B cell (primary cell): Measurements from ENCODE around the gene KSR2. TPM values are rescaled to one million over a fixed set of nuclear protein-coding genes. Genes with fewer than 3 reads are reported as not detected.

ENCODE experiments used
- ATAC-seq: fragments of 200-7000 bp; cut with Tn5 transposase; one replicate; pipeline ENCODE4 v1.10.0; 2021; ENCODE audit warnings: low read depth, mild to moderate bottlenecking, moderate number of reproducible peaks, moderate library complexity
- CTCF ChIA-PET: fragments of 350-600 bp; sonication (Branson Sonifier 250); formaldehyde crosslinking; loops from one replicate; lab custom pipeline; 2021; ENCODE audit warnings: antibody characterized with exemption, inconsistent platforms; lab: Charles Lee
- POLR2A ChIA-PET: fragments of 350-600 bp; sonication (Branson Sonifier 250); formaldehyde crosslinking; loops from one replicate; lab custom pipeline; 2021; ENCODE audit warnings: antibody characterized with exemption; lab: Charles Lee
- DNase-seq: peaks from one replicate; pipeline ENCODE4 v3.0.0; 2013
- H2AFZ ChIP-seq: 2 replicates; pipeline ENCODE4 v1.6.1; 2012; ENCODE audit warnings: mild to moderate bottlenecking, low read depth, low read length; ENCODE audit not compliant: insufficient read depth, poor library complexity, severe bottlenecking
- H3K27ac ChIP-seq, 2 donors: 1 replicate in 1 of 2; 2 replicates in 1 of 2; pipeline ENCODE4 v1.5.1; 2012 to 2013; ENCODE audit warnings: low read length in 2 of 2, mild to moderate bottlenecking in 2 of 2, moderate library complexity in 1 of 2
- H3K27me3 ChIP-seq, 4 experiments: fragments of 200-600 bp in 1 of 4; sonication (generic) in 1 of 4; replicated peaks in 1 of 4; 1 replicate in 2 of 4; 2 replicates in 2 of 4; pipeline versions ENCODE4 v1.6.1 to v1.7.0; 2013 to 2016; ENCODE audit warnings: low read length in 3 of 4, mild to moderate bottlenecking in 2 of 4, mixed read lengths in 1 of 4, moderate library complexity in 1 of 4; ENCODE audit not compliant: insufficient read depth in 4 of 4, control insufficient read depth in 3 of 4; ENCODE audit errors: control extremely low read depth in 1 of 4
- H3K36me3 ChIP-seq, 2 experiments: replicated peaks in 1 of 2; 1 replicate in 1 of 2; 2 replicates in 1 of 2; pipeline versions ENCODE4 v1.6.1 to v1.7.1; 2013; ENCODE audit warnings: low read length in 1 of 2; ENCODE audit not compliant: insufficient read depth in 2 of 2, control insufficient read depth in 1 of 2; ENCODE audit errors: control extremely low read depth in 1 of 2, extremely low read depth in 1 of 2
- H3K4me1 ChIP-seq, 2 donors: fragments of 200-600 bp in 1 of 2; sonication (generic) in 1 of 2; 1 replicate in 1 of 2; 2 replicates in 1 of 2; pipeline versions ENCODE4 v1.5.1 to v1.6.1; 2013 to 2017; ENCODE audit warnings: low read length in 2 of 2; ENCODE audit not compliant: control insufficient read depth in 2 of 2, insufficient read depth in 2 of 2
- H3K4me2 ChIP-seq: replicated peaks from 2 replicates; pipeline ENCODE3; 2012; ENCODE audit warnings: mild to moderate bottlenecking, low read depth, low read length; ENCODE audit not compliant: poor library complexity, severe bottlenecking
- H3K4me3 ChIP-seq, 5 experiments: fragments of 200-600 bp in 1 of 5; sonication (generic) in 1 of 5; 1 replicate in 3 of 5; 2 replicates in 2 of 5; pipeline versions ENCODE4 v1.5.1 to v1.7.0; 2011 to 2016; ENCODE audit warnings: low read length in 4 of 5, mild to moderate bottlenecking in 4 of 5, low read depth in 2 of 5, control low read depth in 1 of 5, moderate library complexity in 1 of 5; ENCODE audit not compliant: insufficient read depth in 1 of 5; ENCODE audit errors: control extremely low read depth in 1 of 5, extremely low read depth in 1 of 5
- H3K79me2 ChIP-seq: fragments of 200-600 bp; sonication (generic); one replicate; pipeline ENCODE4 v1.6.0; 2016; ENCODE audit warnings: low read length; ENCODE audit not compliant: control insufficient read depth, insufficient read depth
- H3K9ac ChIP-seq: fragments of 200-600 bp; sonication (generic); 2 replicates; pipeline ENCODE4 v1.6.1; 2017; ENCODE audit warnings: mild to moderate bottlenecking, low read length, moderate library complexity
- H3K9me3 ChIP-seq, 3 donors: one replicate each; pipeline versions ENCODE4 v1.6.1 to v1.7.1; 2013; ENCODE audit warnings: low read length in 2 of 3; ENCODE audit not compliant: control insufficient read depth in 2 of 3, insufficient read depth in 1 of 3; ENCODE audit errors: control extremely low read depth in 1 of 3
- H4K20me1 ChIP-seq: 2 replicates; pipeline ENCODE4 v1.6.0; 2012; ENCODE audit warnings: mild to moderate bottlenecking, low read length; ENCODE audit not compliant: insufficient read depth, control insufficient read depth, poor library complexity, severe bottlenecking
- H3K27ac Mint-ChIP-seq: one replicate; pipeline ENCODE4 v1.8.0; 2021; ENCODE audit warnings: mixed read lengths
- H3K27me3 Mint-ChIP-seq: one replicate; pipeline ENCODE4 v1.8.0; 2021; ENCODE audit warnings: mixed read lengths
- H3K4me1 Mint-ChIP-seq: one replicate; pipeline ENCODE4 v1.8.0; 2021; ENCODE audit warnings: mixed read lengths
- H3K4me3 Mint-ChIP-seq: one replicate; pipeline ENCODE4 v1.8.0; 2021; ENCODE audit warnings: mixed read lengths
- H3K9me3 Mint-ChIP-seq: one replicate; pipeline ENCODE4 v1.8.0; 2022; ENCODE audit warnings: mixed read lengths; ENCODE audit not compliant: insufficient read depth
- CTCF ChIP-seq: fragments of 200-600 bp; IDR thresholded peaks from one replicate; pipeline ENCODE4 v1.8.0; 2022; ENCODE audit warnings: antibody characterized with exemption, mild to moderate bottlenecking
- EZH2 ChIP-seq: IDR thresholded peaks from 2 replicates; pipeline ENCODE4 v1.6.1; 2012; ENCODE audit warnings: borderline replicate concordance, low read depth, mild to moderate bottlenecking, moderate library complexity, low read length; ENCODE audit not compliant: insufficient read depth, poor library complexity, severe bottlenecking
- WGBS: methylation state at CpG from one replicate; pipeline ENCODE4 v1.1.5; 2013; ENCODE audit warnings: missing lambda C conversion rate; ENCODE audit not compliant: insufficient coverage; 5-methylcytosine and 5-hydroxymethylcytosine counted together
- intact Hi-C: fragments of 100-400 bp; cut with micrococcal nuclease; formaldehyde crosslinking; loops from one replicate; pipeline ENCODE4 v1.10.0; 2022
- polyA plus RNA-seq: library from polyadenylated mRNA; depleted of rRNA; stranded (reverse); fragments of >200 nt; gene quantifications from 2 replicates; pipeline ENCODE4 v1.2.3, GENCODE V29; 2012
- total RNA-seq, 2 donors: library from RNA; stranded (reverse); fragments of 120-200 nt in 1 of 2; gene quantifications; 1 replicate in 1 of 2; 2 replicates in 1 of 2; pipeline versions ENCODE4 v1.2.3 to v1.2.4, GENCODE V29; 2013 to 2022

The KSR2 gene
- total and polyA plus RNA-seq, 2 donors (not counting 1 experiment from before 2014, with no cell fraction given), result not detected

GRCh38 chr12:117582135-117582784 lies 386.5 kb downstream of the KSR2 start:
- Mint-ChIP-seq H3K4me1 (no peaks in the 10 kb centered on the region), H3K4me3 (no peak overlapping the region), H3K9me3 (no peaks in the 10 kb centered on the region), H3K27ac (no peak overlapping the region), H3K27me3 (peaks cover 26% of the 10 kb centered on the region)
- H3K79me2 ChIP-seq, result no peaks in the 10 kb centered on the region
- no peak overlapping the region for H3K4me2 ChIP-seq
- ATAC-seq, result no peak
- H3K9me3 ChIP-seq, result peaks cover 0 to 3% (median 0%) of the 10 kb centered on the region in 3 donors
- H3K27me3 ChIP-seq, result peaks cover 0 to 7% (median 0%) of the 10 kb centered on the region in 4 experiments
- WGBS, result 78% methylated on average over 5 of the region's 10 CpGs
- H3K36me3 ChIP-seq, result no peaks in the 10 kb centered on the region
- H3K9ac ChIP-seq, result no peak overlapping the region
- no peak for TF ChIP-seq EZH2
- no peak for TF ChIP-seq CTCF
- no peaks in the 10 kb centered on the region for H4K20me1 ChIP-seq
- no peak for DNase-seq
- ChIA-PET POLR2A (no interaction called here), CTCF (no interaction called here)
- no peak overlapping the region for H3K27ac ChIP-seq
- H3K4me1 ChIP-seq, result no peaks in the 10 kb centered on the region
- no peak overlapping the region for H3K4me3 ChIP-seq
- intact Hi-C loops, result no loop called here
- H2AFZ ChIP-seq, result no peak overlapping the region

GRCh38 chr12:117580718-117581062 lies 388.1 kb downstream of the KSR2 start:
- Histone ChIP-seq H3K27ac (no peak overlapping the region), H3K27me3 (peaks cover 0 to 7% (median 0%) of the 10 kb centered on the region in 4 experiments), H3K36me3 (no peaks in the 10 kb centered on the region), H4K20me1 (no peaks in the 10 kb centered on the region), H2AFZ (no peak overlapping the region), H3K79me2 (no peaks in the 10 kb centered on the region), H3K4me2 (no peak overlapping the region), H3K4me1 (no peaks in the 10 kb centered on the region), H3K4me3 (no peak overlapping the region), H3K9ac (no peak overlapping the region), H3K9me3 (peaks cover 0 to 3% (median 0%) of the 10 kb centered on the region in 3 donors)
- H3K9me3 Mint-ChIP-seq, result no peaks in the 10 kb centered on the region
- POLR2A ChIA-PET, result no interaction called here
- WGBS, result 16% methylated on average over 5 of the region's 8 CpGs
- H3K4me3 Mint-ChIP-seq, result no peak overlapping the region
- no peak overlapping the region for H3K27ac Mint-ChIP-seq
- no peaks in the 10 kb centered on the region for H3K4me1 Mint-ChIP-seq
- DNase-seq (no peak), ATAC-seq (no peak)
- CTCF ChIA-PET, result interaction anchor here (0.7 kb wide), 1 partner anchor 8 kb away, joined by 3 read pairs; no protein-coding TSS in a partner anchor
- TF ChIP-seq CTCF, result no peak
- TF ChIP-seq EZH2, result no peak
- peaks cover 13% of the 10 kb centered on the region for H3K27me3 Mint-ChIP-seq
- intact Hi-C loops, result no loop called here
